B cell (primary cell): Measurements from ENCODE around the gene CCDC196. TPM values are rescaled to one million over a fixed set of nuclear protein-coding genes. Genes with fewer than 3 reads are reported as not detected.

Experiments
- ATAC-seq: fragments of 200-7000 bp; cut with Tn5 transposase; one replicate; pipeline ENCODE4 v1.10.0; 2021; ENCODE audit warnings: low read depth, mild to moderate bottlenecking, moderate number of reproducible peaks, moderate library complexity
- CTCF ChIA-PET: fragments of 350-600 bp; sonication (Branson Sonifier 250); formaldehyde crosslinking; loops from one replicate; lab custom pipeline; 2021; ENCODE audit warnings: antibody characterized with exemption, inconsistent platforms; lab: Charles Lee
- POLR2A ChIA-PET: fragments of 350-600 bp; sonication (Branson Sonifier 250); formaldehyde crosslinking; loops from one replicate; lab custom pipeline; 2021; ENCODE audit warnings: antibody characterized with exemption; lab: Charles Lee
- DNase-seq: peaks from one replicate; pipeline ENCODE4 v3.0.0; 2013
- H2AFZ ChIP-seq: 2 replicates; pipeline ENCODE4 v1.6.1; 2012; ENCODE audit warnings: mild to moderate bottlenecking, low read depth, low read length; ENCODE audit not compliant: insufficient read depth, poor library complexity, severe bottlenecking
- H3K27ac ChIP-seq, 2 donors: 1 replicate in 1 of 2; 2 replicates in 1 of 2; pipeline ENCODE4 v1.5.1; 2012 to 2013; ENCODE audit warnings: low read length in 2 of 2, mild to moderate bottlenecking in 2 of 2, moderate library complexity in 1 of 2
- H3K27me3 ChIP-seq, 4 experiments: fragments of 200-600 bp in 1 of 4; sonication (generic) in 1 of 4; replicated peaks in 1 of 4; 1 replicate in 2 of 4; 2 replicates in 2 of 4; pipeline versions ENCODE4 v1.6.1 to v1.7.0; 2013 to 2016; ENCODE audit warnings: low read length in 3 of 4, mild to moderate bottlenecking in 2 of 4, mixed read lengths in 1 of 4, moderate library complexity in 1 of 4; ENCODE audit not compliant: insufficient read depth in 4 of 4, control insufficient read depth in 3 of 4; ENCODE audit errors: control extremely low read depth in 1 of 4
- H3K36me3 ChIP-seq, 2 experiments: replicated peaks in 1 of 2; 1 replicate in 1 of 2; 2 replicates in 1 of 2; pipeline versions ENCODE4 v1.6.1 to v1.7.1; 2013; ENCODE audit warnings: low read length in 1 of 2; ENCODE audit not compliant: insufficient read depth in 2 of 2, control insufficient read depth in 1 of 2; ENCODE audit errors: control extremely low read depth in 1 of 2, extremely low read depth in 1 of 2
- H3K4me1 ChIP-seq, 2 donors: fragments of 200-600 bp in 1 of 2; sonication (generic) in 1 of 2; 1 replicate in 1 of 2; 2 replicates in 1 of 2; pipeline versions ENCODE4 v1.5.1 to v1.6.1; 2013 to 2017; ENCODE audit warnings: low read length in 2 of 2; ENCODE audit not compliant: control insufficient read depth in 2 of 2, insufficient read depth in 2 of 2
- H3K4me2 ChIP-seq: replicated peaks from 2 replicates; pipeline ENCODE3; 2012; ENCODE audit warnings: mild to moderate bottlenecking, low read depth, low read length; ENCODE audit not compliant: poor library complexity, severe bottlenecking
- H3K4me3 ChIP-seq, 5 experiments: fragments of 200-600 bp in 1 of 5; sonication (generic) in 1 of 5; 1 replicate in 3 of 5; 2 replicates in 2 of 5; pipeline versions ENCODE4 v1.5.1 to v1.7.0; 2011 to 2016; ENCODE audit warnings: low read length in 4 of 5, mild to moderate bottlenecking in 4 of 5, low read depth in 2 of 5, control low read depth in 1 of 5, moderate library complexity in 1 of 5; ENCODE audit not compliant: insufficient read depth in 1 of 5; ENCODE audit errors: control extremely low read depth in 1 of 5, extremely low read depth in 1 of 5
- H3K79me2 ChIP-seq: fragments of 200-600 bp; sonication (generic); one replicate; pipeline ENCODE4 v1.6.0; 2016; ENCODE audit warnings: low read length; ENCODE audit not compliant: control insufficient read depth, insufficient read depth
- H3K9ac ChIP-seq: fragments of 200-600 bp; sonication (generic); 2 replicates; pipeline ENCODE4 v1.6.1; 2017; ENCODE audit warnings: mild to moderate bottlenecking, low read length, moderate library complexity
- H3K9me3 ChIP-seq, 3 donors: one replicate each; pipeline versions ENCODE4 v1.6.1 to v1.7.1; 2013; ENCODE audit warnings: low read length in 2 of 3; ENCODE audit not compliant: control insufficient read depth in 2 of 3, insufficient read depth in 1 of 3; ENCODE audit errors: control extremely low read depth in 1 of 3
- H4K20me1 ChIP-seq: 2 replicates; pipeline ENCODE4 v1.6.0; 2012; ENCODE audit warnings: mild to moderate bottlenecking, low read length; ENCODE audit not compliant: insufficient read depth, control insufficient read depth, poor library complexity, severe bottlenecking
- H3K27ac Mint-ChIP-seq: one replicate; pipeline ENCODE4 v1.8.0; 2021; ENCODE audit warnings: mixed read lengths
- H3K27me3 Mint-ChIP-seq: one replicate; pipeline ENCODE4 v1.8.0; 2021; ENCODE audit warnings: mixed read lengths
- H3K4me1 Mint-ChIP-seq: one replicate; pipeline ENCODE4 v1.8.0; 2021; ENCODE audit warnings: mixed read lengths
- H3K4me3 Mint-ChIP-seq: one replicate; pipeline ENCODE4 v1.8.0; 2021; ENCODE audit warnings: mixed read lengths
- H3K9me3 Mint-ChIP-seq: one replicate; pipeline ENCODE4 v1.8.0; 2022; ENCODE audit warnings: mixed read lengths; ENCODE audit not compliant: insufficient read depth
- CTCF ChIP-seq: fragments of 200-600 bp; IDR thresholded peaks from one replicate; pipeline ENCODE4 v1.8.0; 2022; ENCODE audit warnings: antibody characterized with exemption, mild to moderate bottlenecking
- EZH2 ChIP-seq: IDR thresholded peaks from 2 replicates; pipeline ENCODE4 v1.6.1; 2012; ENCODE audit warnings: borderline replicate concordance, low read depth, mild to moderate bottlenecking, moderate library complexity, low read length; ENCODE audit not compliant: insufficient read depth, poor library complexity, severe bottlenecking
- WGBS: methylation state at CpG from one replicate; pipeline ENCODE4 v1.1.5; 2013; ENCODE audit warnings: missing lambda C conversion rate; ENCODE audit not compliant: insufficient coverage; 5-methylcytosine and 5-hydroxymethylcytosine counted together
- intact Hi-C: fragments of 100-400 bp; cut with micrococcal nuclease; formaldehyde crosslinking; loops from one replicate; pipeline ENCODE4 v1.10.0; 2022
- polyA plus RNA-seq: library from polyadenylated mRNA; depleted of rRNA; stranded (reverse); fragments of >200 nt; gene quantifications from 2 replicates; pipeline ENCODE4 v1.2.3, GENCODE V29; 2012
- total RNA-seq, 2 donors: library from RNA; stranded (reverse); fragments of 120-200 nt in 1 of 2; gene quantifications; 1 replicate in 1 of 2; 2 replicates in 1 of 2; pipeline versions ENCODE4 v1.2.3 to v1.2.4, GENCODE V29; 2013 to 2022

CCDC196 gene
- total and polyA plus RNA-seq, 2 donors (not counting 1 experiment from before 2014, with no cell fraction given) = not detected

GRCh38 chr14:66464261-66464660 lies 21.9 kb upstream of the CCDC196 start:
- H3K36me3 ChIP-seq = no peaks in the 10 kb centered on the region
- H3K79me2 ChIP-seq = no peaks in the 10 kb centered on the region
- 100% methylated on average over 1 of the region's 3 CpGs for WGBS

GRCh38 chr14:66468778-66469367 lies 17.3 kb upstream of the CCDC196 start:
- no peaks in the 10 kb centered on the region for H3K4me1 Mint-ChIP-seq
- ChIA-PET POLR2A (no interaction called here), CTCF (no interaction called here)
- Histone ChIP-seq H2AFZ (no peak overlapping the region), H3K27ac (no peak overlapping the region), H3K4me2 (no peak overlapping the region), H3K27me3 (no peaks in the 10 kb centered on the region), H3K79me2 (no peaks in the 10 kb centered on the region), H3K4me1 (no peaks in the 10 kb centered on the region), H3K36me3 (no peaks in the 10 kb centered on the region), H3K9me3 (peaks cover 0 to 14% (median 3%) of the 10 kb centered on the region in 3 donors), H3K9ac (no peak overlapping the region), H3K4me3 (no peak overlapping the region), H4K20me1 (no peaks in the 10 kb centered on the region)
- no peak for TF ChIP-seq CTCF
- no peak for TF ChIP-seq EZH2
- H3K4me3 Mint-ChIP-seq = no peak overlapping the region
- 100% methylated on average over 1 of the region's 2 CpGs for WGBS
- intact Hi-C loops = no loop called here
- ATAC-seq (no peak), DNase-seq (no peak)
- no peaks in the 10 kb centered on the region for H3K27me3 Mint-ChIP-seq
- H3K27ac Mint-ChIP-seq = no peak overlapping the region
- peaks cover 4% of the 10 kb centered on the region for H3K9me3 Mint-ChIP-seq

More at GRCh38 chr14:66464261-66464660, 21.9 kb upstream of the CCDC196 start:
- intact Hi-C loops = no loop called here
- Histone ChIP-seq H3K9ac (no peak overlapping the region), H3K27ac (no peak overlapping the region), H2AFZ (no peak overlapping the region), H3K9me3 (peaks cover 0 to 5% (median 0%) of the 10 kb centered on the region in 3 donors), H3K4me3 (no peak overlapping the region), H4K20me1 (no peaks in the 10 kb centered on the region), H3K4me1 (no peaks in the 10 kb centered on the region), H3K4me2 (no peak overlapping the region), H3K27me3 (no peaks in the 10 kb centered on the region)
- Mint-ChIP-seq H3K9me3 (no peaks in the 10 kb centered on the region), H3K27me3 (no peaks in the 10 kb centered on the region), H3K4me1 (no peaks in the 10 kb centered on the region), H3K4me3 (no peak overlapping the region), H3K27ac (no peak overlapping the region)
- ChIA-PET CTCF (no interaction called here), POLR2A (no interaction called here)
- ATAC-seq (no peak), DNase-seq (no peak)
- no peak for TF ChIP-seq EZH2
- no peak for TF ChIP-seq CTCF
